GM19099 (cell line): ENCODE results near the gene TM9SF2.

Source experiments
- POLR2A ChIP-seq: IDR thresholded peaks from 3 replicates; pipeline ENCODE4 v1.6.1; 2011; ENCODE audit warnings: low read depth; ENCODE audit not compliant: insufficient read length; ENCODE audit errors: extremely low read depth

TM9SF2 gene

GRCh38 chr13:99514801-99515200 is 13.5 kb downstream of the TM9SF2 start:
- TF ChIP-seq POLR2A: no peak

DNA sequence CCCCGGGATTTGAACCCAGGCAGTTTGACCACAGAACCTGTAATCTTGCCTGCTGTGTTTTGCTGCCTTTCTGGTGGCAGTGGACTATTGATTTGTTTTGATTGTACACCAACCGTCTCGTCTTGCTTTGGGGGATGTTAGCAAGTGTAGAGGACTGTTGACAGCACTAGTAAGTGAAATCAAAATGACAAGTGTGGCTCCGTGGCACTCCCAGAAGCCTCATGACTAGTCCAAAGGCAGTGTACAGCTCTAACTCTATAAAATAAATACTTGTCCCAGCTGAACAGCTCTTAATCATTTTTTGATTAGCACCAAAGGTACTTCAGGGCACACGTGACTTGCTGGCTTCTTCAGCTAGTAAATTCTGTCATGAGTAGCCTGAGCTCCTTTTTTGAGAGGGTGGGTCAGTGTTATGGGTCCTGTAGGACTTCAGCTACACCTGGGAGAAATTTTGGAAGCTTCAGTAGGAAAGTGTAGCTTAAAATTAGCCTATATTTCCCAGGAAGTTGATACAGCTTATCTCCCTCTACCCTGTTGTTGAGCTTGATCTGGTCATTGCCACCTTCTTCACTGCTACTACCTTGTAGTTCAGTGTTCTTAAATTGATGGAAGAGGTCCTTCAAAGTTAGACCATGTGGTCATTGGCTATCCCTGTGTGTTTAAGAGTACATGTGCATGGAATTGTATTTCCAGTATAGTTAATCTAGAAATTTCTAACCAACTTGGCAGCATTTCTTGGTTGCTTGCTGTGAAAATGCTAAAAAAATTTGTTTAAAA is 15.1 kb downstream of the TM9SF2 start:
- no peak for TF ChIP-seq POLR2A

DNA sequence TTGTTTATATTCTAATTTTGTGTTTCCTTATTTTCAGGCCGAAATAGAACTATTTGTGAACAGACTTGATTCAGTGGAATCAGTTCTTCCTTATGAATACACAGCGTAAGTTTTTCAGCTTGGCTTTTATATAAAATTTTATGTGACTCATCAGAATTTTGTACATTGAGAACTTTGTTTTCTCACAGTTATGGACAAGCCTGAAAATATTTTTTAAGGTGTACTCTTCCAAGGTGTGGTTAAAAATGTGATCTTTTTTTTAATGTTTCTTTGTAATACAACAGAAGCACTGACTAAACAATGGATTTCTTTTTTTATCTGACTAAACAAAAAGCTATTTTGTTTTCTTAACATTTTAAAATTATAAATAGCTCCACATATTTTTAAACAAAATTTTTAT is 16.3 kb downstream of the TM9SF2 start:
- no peak for TF ChIP-seq POLR2A

- no peak for TF ChIP-seq POLR2A
Measured at GRCh38 chr13:99517984-99518383, 16.7 kb downstream of the TM9SF2 start.

- no peak for TF ChIP-seq POLR2A
Measured at GRCh38 chr13:99522298-99522697, 21.0 kb downstream of the TM9SF2 start.

GRCh38 chr13:99523838-99524237 is 22.6 kb downstream of the TM9SF2 start:
- TF ChIP-seq POLR2A: no peak

GRCh38 chr13:99525967-99526366 is 24.7 kb downstream of the TM9SF2 start:
- no peak for TF ChIP-seq POLR2A

- no peak for TF ChIP-seq POLR2A
Measured at GRCh38 chr13:99526549-99526948, 25.3 kb downstream of the TM9SF2 start.

GRCh38 chr13:99527301-99527700 is 26.0 kb downstream of the TM9SF2 start:
- no peak for TF ChIP-seq POLR2A

DNA sequence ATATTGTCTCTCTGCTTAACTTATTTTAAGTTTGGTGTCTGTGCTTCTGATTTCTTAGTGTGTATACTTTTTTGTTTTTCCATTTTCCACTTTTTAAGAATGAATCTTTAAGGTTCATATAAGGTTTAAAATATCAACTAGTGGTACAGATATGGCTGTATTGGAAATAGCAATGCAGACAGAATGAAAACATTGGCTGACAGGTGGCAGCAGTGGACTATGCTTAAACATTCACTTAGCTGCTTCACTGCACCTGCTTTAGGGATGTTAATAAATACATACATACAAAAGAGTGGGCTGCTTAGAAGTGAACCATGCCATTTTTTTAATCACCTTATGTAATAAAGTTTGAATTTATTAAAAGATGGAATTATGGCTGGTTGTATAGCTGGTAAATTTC is 27.3 kb downstream of the TM9SF2 start:
- no peak for TF ChIP-seq POLR2A

DNA sequence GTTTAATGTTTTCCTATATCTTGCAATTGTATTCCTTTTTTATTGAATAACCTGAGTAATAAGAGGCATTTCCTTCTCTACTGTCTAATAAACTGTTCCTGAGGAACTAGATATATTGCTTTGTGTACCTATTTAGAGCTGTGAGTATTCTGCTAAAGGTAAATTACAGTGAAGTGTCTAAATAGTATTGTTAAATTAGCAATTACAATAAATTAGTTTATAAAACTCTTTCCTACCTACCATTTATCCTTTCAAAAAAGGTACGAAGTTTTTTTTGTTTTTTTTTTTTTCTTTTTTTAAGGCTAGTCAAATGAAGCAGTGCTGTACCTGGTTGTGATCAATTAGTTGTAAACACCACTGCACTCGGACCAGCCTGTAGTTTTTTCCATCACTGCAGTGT is 34.8 kb downstream of the TM9SF2 start:
- TF ChIP-seq POLR2A: no peak

GRCh38 chr13:99540530-99540929 is 39.3 kb downstream of the TM9SF2 start:
- TF ChIP-seq POLR2A: no peak

DNA sequence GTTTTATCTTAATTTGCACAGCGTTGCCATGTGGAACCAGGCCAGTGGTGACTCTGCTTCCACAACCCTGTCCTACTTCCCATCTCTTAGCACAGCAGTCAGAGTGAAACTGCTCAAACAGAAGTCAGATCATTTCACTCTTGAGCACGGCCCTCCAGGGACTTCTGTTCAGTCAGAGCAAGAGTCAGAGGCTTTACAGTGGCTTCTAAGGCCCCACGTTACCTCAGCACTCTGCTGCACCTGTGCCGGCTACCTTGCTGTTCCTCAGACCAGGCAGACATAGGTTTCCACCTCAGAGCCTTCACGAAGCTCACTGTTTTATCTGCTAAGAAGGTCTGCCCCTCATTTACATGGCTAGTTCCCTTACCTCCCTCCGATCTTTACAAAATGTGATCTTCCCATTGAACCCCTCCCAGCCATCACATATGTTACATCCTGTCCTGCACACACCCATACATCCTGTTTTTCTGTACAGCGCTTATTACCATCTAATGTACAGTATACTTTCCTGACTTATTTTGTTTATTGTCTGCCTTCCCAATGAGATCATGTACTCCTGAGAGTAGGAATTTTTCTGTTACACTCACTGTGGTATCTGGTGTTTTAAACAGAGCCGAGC is 41.6 kb downstream of the TM9SF2 start:
- peak; percentile 28 for TF ChIP-seq POLR2A

DNA sequence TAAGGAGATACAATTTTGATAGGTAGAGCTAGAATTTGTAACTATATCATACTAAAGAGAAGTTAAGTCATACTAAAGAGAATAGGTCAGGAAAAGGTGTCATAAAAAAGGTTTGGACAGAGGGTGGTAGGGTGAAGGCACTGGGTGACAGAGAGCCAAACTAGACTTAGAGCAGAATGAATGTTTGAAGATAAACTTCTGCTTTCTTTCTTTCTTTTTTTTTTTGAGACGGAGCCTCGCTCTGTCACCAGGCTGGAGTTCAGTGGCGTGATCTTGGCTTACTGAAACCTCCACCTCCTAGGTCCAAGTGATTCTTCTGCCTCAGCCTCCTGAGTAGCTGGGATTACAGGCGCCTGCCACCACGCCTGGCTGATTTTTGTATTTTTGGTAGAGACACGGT is 44.1 kb downstream of the TM9SF2 start:
- TF ChIP-seq POLR2A: no peak

- no peak for TF ChIP-seq POLR2A
Measured at GRCh38 chr13:99545979-99546378, 44.7 kb downstream of the TM9SF2 start.

- TF ChIP-seq POLR2A: no peak
Measured at GRCh38 chr13:99546878-99547277, 45.6 kb downstream of the TM9SF2 start.
